Keratinocyte (primary cell): ENCODE measurements around the gene SCN9A. TPM values are rescaled to one million over a fixed set of nuclear protein-coding genes. Genes with fewer than 3 reads are reported as not detected.

Experiments used
- DNase-seq: peaks from one replicate; pipeline ENCODE4 v3.0.0-alpha.2; 2011; ENCODE audit warnings: low read depth, missing footprints, low spot score
- FAIRE-seq: peaks from 2 replicates; lab custom pipeline; 2011; peaks lifted over from hg19 to GRCh38; lab: Jason Lieb, UNC
- H2AFZ ChIP-seq: 2 replicates; pipeline ENCODE4 v1.6.0; 2012; ENCODE audit warnings: low read length, control low read depth, inconsistent platforms; ENCODE audit not compliant: control insufficient read depth
- H3K27ac ChIP-seq: 2 replicates; pipeline ENCODE4 v1.5.1; 2011; ENCODE audit warnings: low read length; ENCODE audit not compliant: control insufficient read depth, insufficient read depth
- H3K27me3 ChIP-seq: 3 replicates; pipeline ENCODE4 v1.6.0; 2011; ENCODE audit warnings: low read length; ENCODE audit not compliant: control insufficient read depth, insufficient read depth; ENCODE audit errors: extremely low read depth
- H3K36me3 ChIP-seq, 2 experiments: 2 replicates in 1 of 2; 3 replicates in 1 of 2; pipeline ENCODE4 v1.5.1; 2011; ENCODE audit warnings: low read length in 2 of 2, mild to moderate bottlenecking in 1 of 2; ENCODE audit not compliant: control insufficient read depth in 2 of 2, insufficient read depth in 2 of 2; ENCODE audit errors: extremely low read depth in 1 of 2
- H3K4me1 ChIP-seq: 3 replicates; pipeline ENCODE4 v1.5.1; 2011; ENCODE audit warnings: low read length; ENCODE audit not compliant: control insufficient read depth, insufficient read depth; ENCODE audit errors: extremely low read depth
- H3K4me2 ChIP-seq: 3 replicates; pipeline ENCODE4 v1.6.0; 2011; ENCODE audit warnings: low read depth, low read length; ENCODE audit not compliant: control insufficient read depth, insufficient read depth; ENCODE audit errors: extremely low read depth
- H3K4me3 ChIP-seq, 3 experiments: fragments of 200-600 bp in 1 of 3; sonication (generic) in 1 of 3; 2 replicates in 2 of 3; 3 replicates in 1 of 3; pipeline ENCODE4 v1.5.1; 2011 to 2016; ENCODE audit warnings: low read length in 3 of 3, mild to moderate bottlenecking in 3 of 3, control low read depth in 2 of 3, inconsistent platforms in 1 of 3, low read depth in 1 of 3, mixed read lengths in 1 of 3, mixed run types in 1 of 3, moderate library complexity in 1 of 3; ENCODE audit not compliant: control insufficient read depth in 2 of 3, insufficient read depth in 2 of 3; ENCODE audit errors: extremely low read depth in 1 of 3
- H3K79me2 ChIP-seq: 2 replicates; pipeline ENCODE4 v1.6.0; 2012; ENCODE audit warnings: low read length; ENCODE audit not compliant: control insufficient read depth, insufficient read depth
- H3K9ac ChIP-seq: 3 replicates; pipeline ENCODE4 v1.6.0; 2011; ENCODE audit warnings: low read length; ENCODE audit not compliant: control insufficient read depth, insufficient read depth; ENCODE audit errors: extremely low read depth
- H3K9me1 ChIP-seq: 3 replicates; pipeline ENCODE4 v1.6.0; 2011; ENCODE audit warnings: low read length; ENCODE audit not compliant: control insufficient read depth, insufficient read depth; ENCODE audit errors: extremely low read depth
- H3K9me3 ChIP-seq: 2 replicates; pipeline ENCODE4 v1.5.1; 2012; ENCODE audit warnings: low read depth, low read length; ENCODE audit not compliant: control insufficient read depth
- H4K20me1 ChIP-seq: 3 replicates; pipeline ENCODE4 v1.6.0; 2011; ENCODE audit warnings: low read length; ENCODE audit not compliant: control insufficient read depth, insufficient read depth; ENCODE audit errors: extremely low read depth
- EZH2 ChIP-seq: IDR thresholded peaks from one replicate; pipeline ENCODE4 v1.6.1; 2012; ENCODE audit warnings: inconsistent platforms, mild to moderate bottlenecking, low read length, moderate library complexity
- dilution Hi-C: fragments of 300-500 bp; cut with MboI; formaldehyde crosslinking; loops from one replicate; pipeline ENCODE4 v1.7.0; 2020; ENCODE audit warnings: low sequenced_read_pairs; ENCODE audit not compliant: extremely low pct_ligation_motif_present
- polyA plus RNA-seq, 5 experiments: library from polyadenylated mRNA; depleted of rRNA in 3 of 5; stranded (reverse) in 3 of 5; stranded (forward) in 1 of 5; unstranded in 1 of 5; fragments of >200 nt; gene quantifications; 1 replicate in 1 of 5; 2 replicates in 3 of 5; 3 replicates in 1 of 5; pipeline versions ENCODE4 v1.2.1 to v1.2.3, GENCODE V29; 2011 to 2012; ENCODE audit warnings: missing spikeins in 2 of 5, low read depth in 1 of 5, low replicate concordance in 1 of 5
- TF ChIP-seq, protein P1 (sequence below), 3 experiments: IDR thresholded peaks in 1 of 3; conservative IDR thresholded peaks in 1 of 3; optimal IDR thresholded peaks in 1 of 3; 2 replicates in 2 of 3; 3 replicates in 1 of 3; pipeline versions ENCODE3 to v1.5.1; 2011; ENCODE audit warnings: low read length in 3 of 3, mild to moderate bottlenecking in 3 of 3, moderate library complexity in 2 of 3, control low read depth in 1 of 3, inconsistent platforms in 1 of 3; ENCODE audit not compliant: insufficient read depth in 2 of 3; ENCODE audit errors: extremely low read depth in 1 of 3

SCN9A gene
- polyA plus RNA-seq, 1 donor (not counting 4 experiments of a cell fraction or from before 2014, with no cell fraction given) = 0.10 TPM

DNA sequence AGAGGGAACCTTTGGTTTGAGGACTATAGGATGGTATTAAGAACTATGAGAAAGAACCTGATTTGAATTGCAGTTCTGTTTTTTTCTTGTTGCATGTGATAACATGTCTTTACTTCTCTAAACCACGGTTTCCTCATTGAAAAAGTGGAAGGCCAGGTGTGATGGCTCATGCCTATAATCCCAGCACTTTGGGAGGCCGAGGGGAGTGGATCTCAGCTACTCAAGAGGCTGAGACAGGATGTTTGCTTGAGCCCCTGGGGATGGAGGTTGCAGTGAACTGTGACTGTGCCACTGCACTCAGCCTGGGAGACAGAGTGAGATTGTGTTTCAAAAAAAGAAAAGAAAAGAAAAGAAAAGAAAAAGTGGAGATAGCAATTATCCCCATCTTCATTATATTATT lies 32.3 kb downstream of the SCN9A start:
- Histone ChIP-seq H3K9ac (no peak overlapping the region), H3K27ac (no peak overlapping the region), H3K4me1 (no peaks in the 10 kb centered on the region), H2AFZ (no peak overlapping the region), H3K27me3 (no peaks in the 10 kb centered on the region), H4K20me1 (no peaks in the 10 kb centered on the region), H3K9me1 (no peaks in the 10 kb centered on the region), H3K4me3 (no peak overlapping the region), H3K9me3 (no peaks in the 10 kb centered on the region), H3K79me2 (no peaks in the 10 kb centered on the region), H3K36me3 (no peaks in the 10 kb centered on the region), H3K4me2 (no peak overlapping the region)
- TF ChIP-seq, protein P1, sequence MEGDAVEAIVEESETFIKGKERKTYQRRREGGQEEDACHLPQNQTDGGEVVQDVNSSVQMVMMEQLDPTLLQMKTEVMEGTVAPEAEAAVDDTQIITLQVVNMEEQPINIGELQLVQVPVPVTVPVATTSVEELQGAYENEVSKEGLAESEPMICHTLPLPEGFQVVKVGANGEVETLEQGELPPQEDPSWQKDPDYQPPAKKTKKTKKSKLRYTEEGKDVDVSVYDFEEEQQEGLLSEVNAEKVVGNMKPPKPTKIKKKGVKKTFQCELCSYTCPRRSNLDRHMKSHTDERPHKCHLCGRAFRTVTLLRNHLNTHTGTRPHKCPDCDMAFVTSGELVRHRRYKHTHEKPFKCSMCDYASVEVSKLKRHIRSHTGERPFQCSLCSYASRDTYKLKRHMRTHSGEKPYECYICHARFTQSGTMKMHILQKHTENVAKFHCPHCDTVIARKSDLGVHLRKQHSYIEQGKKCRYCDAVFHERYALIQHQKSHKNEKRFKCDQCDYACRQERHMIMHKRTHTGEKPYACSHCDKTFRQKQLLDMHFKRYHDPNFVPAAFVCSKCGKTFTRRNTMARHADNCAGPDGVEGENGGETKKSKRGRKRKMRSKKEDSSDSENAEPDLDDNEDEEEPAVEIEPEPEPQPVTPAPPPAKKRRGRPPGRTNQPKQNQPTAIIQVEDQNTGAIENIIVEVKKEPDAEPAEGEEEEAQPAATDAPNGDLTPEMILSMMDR (optimal IDR thresholded peaks at IDR 0.05 in 1 of 3, IDR thresholded peaks at IDR 0.05 in 1 of 3, conservative IDR thresholded peaks at IDR 0.05 in 1 of 3; ENCODE audit: extremely low read depth in 1 of 3, insufficient read depth in 2 of 3, low read length in 3 of 3) = no peak
- TF ChIP-seq EZH2 = no peak
- dilution Hi-C loops = no loop called here
- DNase-seq (no peak), FAIRE-seq (peak; percentile 23)

DNA sequence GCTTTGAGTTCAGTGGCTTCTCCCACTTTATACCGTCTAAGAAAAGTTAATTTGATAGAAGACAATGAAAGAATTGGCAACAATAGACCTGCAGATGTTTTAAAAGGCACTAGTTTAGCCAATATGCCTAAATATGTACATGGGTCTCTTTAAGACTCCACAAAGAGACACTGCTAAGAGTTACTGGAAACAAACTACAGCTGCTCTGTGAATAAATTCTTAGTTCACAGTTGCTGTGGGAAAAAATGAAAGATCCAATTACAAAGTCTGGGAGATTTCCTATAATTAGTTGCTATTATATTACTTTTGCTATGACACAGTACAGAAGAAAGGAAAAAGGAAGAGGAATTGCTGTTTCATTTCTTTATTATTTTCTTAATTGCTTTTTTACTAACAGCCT lies 34.3 kb downstream of the SCN9A start:
- H4K20me1 ChIP-seq = no peaks in the 10 kb centered on the region
- FAIRE-seq (no peak), DNase-seq (no peak)
- H3K4me1 ChIP-seq = no peaks in the 10 kb centered on the region
- dilution Hi-C loops = no loop called here
- no peaks in the 10 kb centered on the region for H3K27me3 ChIP-seq
- no peak overlapping the region for H3K4me2 ChIP-seq
- H3K9ac ChIP-seq = no peak overlapping the region
- no peak for TF ChIP-seq EZH2
- TF ChIP-seq, protein P1 (optimal IDR thresholded peaks at IDR 0.05 in 1 of 3, IDR thresholded peaks at IDR 0.05 in 1 of 3, conservative IDR thresholded peaks at IDR 0.05 in 1 of 3; ENCODE audit: extremely low read depth in 1 of 3, insufficient read depth in 2 of 3, low read length in 3 of 3) = no peak
- no peak overlapping the region for H2AFZ ChIP-seq
- no peaks in the 10 kb centered on the region for H3K79me2 ChIP-seq
- no peak overlapping the region for H3K4me3 ChIP-seq
- H3K36me3 ChIP-seq = no peaks in the 10 kb centered on the region
- no peak overlapping the region for H3K27ac ChIP-seq
- H3K9me1 ChIP-seq = no peaks in the 10 kb centered on the region
- H3K9me3 ChIP-seq = no peaks in the 10 kb centered on the region
